ENCODE data around the gene SFN.

Gene SFN

GRCh38 chr1:26911399-26912146 lies 48.6 kb downstream of the SFN start:
- H3K27ac Mint-ChIP-seq = no peak overlapping the region
- H3K4me1 Mint-ChIP-seq = no peaks in the 10 kb centered on the region
- H3K27me3 Mint-ChIP-seq = no peaks in the 10 kb centered on the region
- no peaks in the 10 kb centered on the region for H3K9me3 Mint-ChIP-seq
- no peaks in the 10 kb centered on the region for H3K36me3 Mint-ChIP-seq
- H3K4me3 Mint-ChIP-seq = no peak overlapping the region

GRCh38 chr1:26912147-26912490 lies 49.2 kb downstream of the SFN start:
- Mint-ChIP-seq H3K36me3 (no peaks in the 10 kb centered on the region), H3K27ac (no peak overlapping the region)

GRCh38 chr1:26913389-26913753 lies 50.4 kb downstream of the SFN start:
- H3K36me3 Mint-ChIP-seq = no peaks in the 10 kb centered on the region
- H3K9me3 Mint-ChIP-seq = no peaks in the 10 kb centered on the region
- no peak overlapping the region for H3K4me3 Mint-ChIP-seq
- no peaks in the 10 kb centered on the region for H3K27me3 Mint-ChIP-seq
- no peaks in the 10 kb centered on the region for H3K4me1 Mint-ChIP-seq
- no peak overlapping the region for H3K27ac Mint-ChIP-seq

More at GRCh38 chr1:26912147-26912490, 49.2 kb downstream of the SFN start:
- Mint-ChIP-seq H3K27me3 (no peaks in the 10 kb centered on the region), H3K9me3 (no peaks in the 10 kb centered on the region), H3K4me3 (no peak overlapping the region), H3K4me1 (no peaks in the 10 kb centered on the region)

Data from activated naive CD4-positive, alpha-beta T cell treated with anti-CD3 and anti-CD28 coated beads, Interleukin-2, amount 50 U/mL, for 24 hours (primary cell).